Astrocyte of the cerebellum (primary cell): ENCODE data around the gene NFX1.
"Not testable (repeated sequence)": the region's sequence is repeated elsewhere in the genome, so short reads cannot be mapped to it uniquely, and the experiment has no call there.

Experiments
- DNase-seq: peaks from one replicate; pipeline ENCODE4 v3.0.0-alpha.2; 2011; ENCODE audit warnings: low read depth
- H3K4me3 ChIP-seq: 2 replicates; pipeline ENCODE4 v1.5.1; 2011; ENCODE audit warnings: mild to moderate bottlenecking, low read depth, low read length, moderate library complexity
- in situ Hi-C: cut with HindIII; loops from 2 replicates; pipeline ENCODE4 v1.10.0; 2017; ENCODE audit warnings: low sequenced_read_pairs
- TF ChIP-seq, protein P1 (sequence below): IDR thresholded peaks from 2 replicates; pipeline ENCODE4 v1.5.1; 2012; ENCODE audit warnings: low read length, low read depth, moderate library complexity, mild to moderate bottlenecking; ENCODE audit errors: missing control alignments

Gene NFX1

GRCh38 chr9:33320568-33321261 is 30.4 kb downstream of the NFX1 start:
- in situ Hi-C loops, result no loop called here
- H3K4me3 ChIP-seq, result no peak overlapping the region
- TF ChIP-seq, protein P1, sequence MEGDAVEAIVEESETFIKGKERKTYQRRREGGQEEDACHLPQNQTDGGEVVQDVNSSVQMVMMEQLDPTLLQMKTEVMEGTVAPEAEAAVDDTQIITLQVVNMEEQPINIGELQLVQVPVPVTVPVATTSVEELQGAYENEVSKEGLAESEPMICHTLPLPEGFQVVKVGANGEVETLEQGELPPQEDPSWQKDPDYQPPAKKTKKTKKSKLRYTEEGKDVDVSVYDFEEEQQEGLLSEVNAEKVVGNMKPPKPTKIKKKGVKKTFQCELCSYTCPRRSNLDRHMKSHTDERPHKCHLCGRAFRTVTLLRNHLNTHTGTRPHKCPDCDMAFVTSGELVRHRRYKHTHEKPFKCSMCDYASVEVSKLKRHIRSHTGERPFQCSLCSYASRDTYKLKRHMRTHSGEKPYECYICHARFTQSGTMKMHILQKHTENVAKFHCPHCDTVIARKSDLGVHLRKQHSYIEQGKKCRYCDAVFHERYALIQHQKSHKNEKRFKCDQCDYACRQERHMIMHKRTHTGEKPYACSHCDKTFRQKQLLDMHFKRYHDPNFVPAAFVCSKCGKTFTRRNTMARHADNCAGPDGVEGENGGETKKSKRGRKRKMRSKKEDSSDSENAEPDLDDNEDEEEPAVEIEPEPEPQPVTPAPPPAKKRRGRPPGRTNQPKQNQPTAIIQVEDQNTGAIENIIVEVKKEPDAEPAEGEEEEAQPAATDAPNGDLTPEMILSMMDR, result no peak
- DNase-seq, result peak; percentile 95

- no peak overlapping the region for H3K4me3 ChIP-seq
- in situ Hi-C loops, result no loop called here
- peak; percentile 69 for DNase-seq
- TF ChIP-seq, protein P1, result no peak
These were observed 38.8 kb downstream of the NFX1 start for GRCh38 chr9:33329117-33329563.

- no peak overlapping the region for H3K4me3 ChIP-seq
- DNase-seq, result no peak
- TF ChIP-seq, protein P1, result no peak
- in situ Hi-C loops, result no loop called here
These were observed 39.7 kb downstream of the NFX1 start for GRCh38 chr9:33329979-33330378.

GRCh38 chr9:33331377-33331891 is 41.1 kb downstream of the NFX1 start:
- no peak for DNase-seq
- TF ChIP-seq, protein P1, result no peak
- in situ Hi-C loops, result no loop called here
- H3K4me3 ChIP-seq, result no peak overlapping the region

- in situ Hi-C loops, result no loop called here
- DNase-seq, result no peak
These were observed 41.7 kb downstream of the NFX1 start for GRCh38 chr9:33332011-33332410.

GRCh38 chr9:33332956-33333355 is 42.6 kb downstream of the NFX1 start:
- DNase-seq, H3K4me3 ChIP-seq, in situ Hi-C loops: not testable (repeated sequence)

More at GRCh38 chr9:33332011-33332410, 41.7 kb downstream of the NFX1 start:
- no peak overlapping the region for H3K4me3 ChIP-seq
- TF ChIP-seq, protein P1, result no peak

DNA sequence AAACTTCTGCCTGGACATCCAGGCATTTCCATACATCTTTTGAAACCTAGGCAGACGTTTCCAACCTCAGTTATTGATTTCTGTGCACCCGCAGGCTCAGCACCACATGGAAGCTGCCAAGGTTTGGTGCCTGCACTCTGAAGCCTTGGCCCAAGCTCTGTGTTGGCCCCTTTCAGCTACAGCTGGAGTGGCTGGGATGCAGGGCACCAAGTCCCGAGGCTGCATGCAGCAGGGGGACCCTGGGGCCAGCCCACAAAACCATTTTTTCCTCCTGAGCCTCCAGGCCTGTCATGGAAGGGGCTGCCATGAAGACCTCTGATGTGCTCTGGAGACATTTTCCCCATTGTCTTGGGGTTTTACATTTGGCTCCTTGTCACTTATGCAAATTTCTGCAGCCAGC is 49.9 kb downstream of the NFX1 start:
- DNase-seq, result no peak
- TF ChIP-seq, protein P1, result no peak
- no peak overlapping the region for H3K4me3 ChIP-seq
- in situ Hi-C loops, result no loop called here
